IPS-NIHi7 (cell line): Measurements from ENCODE around the gene NFATC2.
A peak's percentile ranks its signal among the peaks of the same experiment; 100 is the strongest.
"Not testable (repeated sequence)": the region's sequence is repeated elsewhere in the genome, so short reads cannot be mapped to it uniquely, and the experiment has no call there.

Source experiments
- DNase-seq: peaks from one replicate; pipeline ENCODE4 v3.0.0; 2012; ENCODE audit warnings: mixed read lengths; ENCODE audit errors: extremely low spot score

Gene NFATC2

GRCh38 chr20:51470907-51471411, 71.6 kb downstream of the NFATC2 start:
- no peak for DNase-seq

GRCh38 chr20:51470499-51470820, 72.1 kb downstream of the NFATC2 start:
- DNase-seq, result no peak

GRCh38 chr20:51469578-51470498, 72.7 kb downstream of the NFATC2 start:
- no peak for DNase-seq

- no peak for DNase-seq
Observed at GRCh38 chr20:51469046-51469445, 73.5 kb downstream of the NFATC2 start.

- no peak for DNase-seq
Observed at GRCh38 chr20:51468636-51469035, 73.9 kb downstream of the NFATC2 start.

GRCh38 chr20:51467956-51468626, 74.4 kb downstream of the NFATC2 start:
- DNase-seq, result no peak

- no peak for DNase-seq
Observed at GRCh38 chr20:51463998-51464397, 78.5 kb downstream of the NFATC2 start.

- no peak for DNase-seq
Observed at GRCh38 chr20:51463560-51463959, 79.0 kb downstream of the NFATC2 start.

GRCh38 chr20:51462566-51463276, 79.8 kb downstream of the NFATC2 start:
- DNase-seq, result no peak

GRCh38 chr20:51461846-51462245, 80.7 kb downstream of the NFATC2 start:
- not testable (repeated sequence) for DNase-seq

GRCh38 chr20:51461306-51461705, 81.2 kb downstream of the NFATC2 start:
- no peak for DNase-seq

GRCh38 chr20:51460569-51461265, 81.8 kb downstream of the NFATC2 start:
- DNase-seq, result no peak

GRCh38 chr20:51460163-51460562, 82.4 kb downstream of the NFATC2 start:
- DNase-seq, result no peak

- no peak for DNase-seq
Observed at GRCh38 chr20:51458751-51459439, 83.6 kb downstream of the NFATC2 start.

- no peak for DNase-seq
Observed at GRCh38 chr20:51457533-51457932, 85.0 kb downstream of the NFATC2 start.

- DNase-seq, result peak; percentile 68
Observed at GRCh38 chr20:51456511-51457509, 85.7 kb downstream of the NFATC2 start.

GRCh38 chr20:51454250-51454865, 88.2 kb downstream of the NFATC2 start:
- DNase-seq, result no peak

- no peak for DNase-seq
Observed at GRCh38 chr20:51452734-51453365, 89.7 kb downstream of the NFATC2 start.

GRCh38 chr20:51452091-51452613, 90.4 kb downstream of the NFATC2 start:
- DNase-seq, result no peak
